ENCODE measurements around the gene HINFP.
"Not testable (repeated sequence)": the region's sequence is repeated elsewhere in the genome, so short reads cannot be mapped to it uniquely, and the experiment has no call there.

HINFP gene

GRCh38 chr11:119100246-119100970, 21.0 kb upstream of the HINFP start:
- no peak for DNase-seq

- DNase-seq, result no peak
These were observed 20.2 kb upstream of the HINFP start for GRCh38 chr11:119100994-119101758.

- peak; percentile 88 for DNase-seq
These were observed 19.5 kb upstream of the HINFP start, which contains the start of gene DPAGT1 for GRCh38 chr11:119101759-119102423. Gene DPAGT1 (minus strand): TSS chr11:119101853. CDS start chr11:119101655, 198 bp downstream.

GRCh38 chr11:119103161-119103664, 18.2 kb upstream of the HINFP start:
- not testable (repeated sequence) for DNase-seq

GRCh38 chr11:119103793-119104192, 17.6 kb upstream of the HINFP start:
- peak; percentile 72 for DNase-seq

- peak; percentile 90 for DNase-seq
These were observed 14.5 kb upstream of the HINFP start, which contains the start of gene C2CD2L for GRCh38 chr11:119106564-119107537. Gene C2CD2L (plus strand): TSS chr11:119107344. CDS start chr11:119107742, 398 bp downstream.

GRCh38 chr11:119107538-119108145, 13.7 kb upstream of the HINFP start:
- no peak for DNase-seq

GRCh38 chr11:119108146-119108856, 13.1 kb upstream of the HINFP start:
- no peak for DNase-seq

GRCh38 chr11:119108857-119109221, 12.5 kb upstream of the HINFP start:
- no peak for DNase-seq

- DNase-seq, result no peak
These were observed 11.5 kb upstream of the HINFP start for GRCh38 chr11:119109843-119110242.

- DNase-seq, result no peak
These were observed 10.9 kb upstream of the HINFP start for GRCh38 chr11:119110439-119110838.

- DNase-seq, result no peak
These were observed 9.9 kb upstream of the HINFP start for GRCh38 chr11:119111361-119111925.

GRCh38 chr11:119112314-119113020, 8.9 kb upstream of the HINFP start:
- no peak for DNase-seq

- no peak for DNase-seq
These were observed 7.7 kb upstream of the HINFP start for GRCh38 chr11:119113716-119114115.

GRCh38 chr11:119114351-119114750, 7.0 kb upstream of the HINFP start:
- no peak for DNase-seq

- DNase-seq, result no peak
These were observed 5.7 kb upstream of the HINFP start for GRCh38 chr11:119115484-119116234.

- no peak for DNase-seq
These were observed 5.2 kb upstream of the HINFP start for GRCh38 chr11:119116235-119116594.

GRCh38 chr11:119116601-119117000, 4.8 kb upstream of the HINFP start:
- DNase-seq, result no peak

GRCh38 chr11:119117004-119117706, 4.2 kb upstream of the HINFP start:
- DNase-seq, result no peak

Data from NCI-H1436 (cell line).